Coronary artery (tissue), 2 donors: Measurements from ENCODE around the gene FGD2.
A peak's percentile ranks its signal among the peaks of the same experiment; 100 is the strongest.

ENCODE experiments used
- DNase-seq: peaks from one replicate; pipeline ENCODE4 v3.0.0-alpha.2; 2017; ENCODE audit warnings: low spot score
- H3K27ac ChIP-seq, 2 donors: fragments of 200-600 bp; sonication (generic); one replicate each; pipeline ENCODE4 v1.5.1; 2016 to 2019
- H3K4me3 ChIP-seq: fragments of 200-600 bp; sonication (generic); 2 replicates; pipeline ENCODE4 v1.5.1; 2016; ENCODE audit warnings: mild to moderate bottlenecking, moderate library complexity
- TF ChIP-seq, protein P1 (sequence below): fragments of 200-600 bp; sonication (generic); IDR thresholded peaks from one replicate; pipeline ENCODE4 v1.5.1; 2019; ENCODE audit warnings: antibody characterized with exemption

The FGD2 gene

DNA sequence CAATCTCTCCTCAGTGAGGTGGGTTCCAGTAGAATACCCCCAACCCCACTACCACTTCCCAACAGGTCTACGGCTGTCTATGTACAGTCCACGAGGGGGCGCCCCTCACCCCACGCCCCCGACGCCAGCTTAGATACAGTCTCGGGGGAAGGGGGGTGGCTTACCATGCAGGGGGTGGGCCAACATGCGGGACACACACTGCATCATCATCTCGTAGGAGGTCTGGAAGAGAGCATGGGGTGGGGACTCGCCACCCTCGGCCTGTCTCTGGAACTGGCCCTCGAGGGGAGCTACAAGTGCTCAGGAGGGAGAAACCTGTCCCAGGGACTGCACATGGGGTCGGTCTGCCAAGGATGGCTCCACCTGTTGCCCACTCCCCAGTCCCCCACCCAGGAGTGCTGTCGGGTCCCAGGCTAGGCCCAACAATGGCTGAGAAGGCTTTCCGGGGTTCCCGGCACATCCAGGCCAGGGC is 27.9 kb upstream of the FGD2 start:
- DNase-seq: no peak
- H3K27ac ChIP-seq: no peak overlapping the region

DNA sequence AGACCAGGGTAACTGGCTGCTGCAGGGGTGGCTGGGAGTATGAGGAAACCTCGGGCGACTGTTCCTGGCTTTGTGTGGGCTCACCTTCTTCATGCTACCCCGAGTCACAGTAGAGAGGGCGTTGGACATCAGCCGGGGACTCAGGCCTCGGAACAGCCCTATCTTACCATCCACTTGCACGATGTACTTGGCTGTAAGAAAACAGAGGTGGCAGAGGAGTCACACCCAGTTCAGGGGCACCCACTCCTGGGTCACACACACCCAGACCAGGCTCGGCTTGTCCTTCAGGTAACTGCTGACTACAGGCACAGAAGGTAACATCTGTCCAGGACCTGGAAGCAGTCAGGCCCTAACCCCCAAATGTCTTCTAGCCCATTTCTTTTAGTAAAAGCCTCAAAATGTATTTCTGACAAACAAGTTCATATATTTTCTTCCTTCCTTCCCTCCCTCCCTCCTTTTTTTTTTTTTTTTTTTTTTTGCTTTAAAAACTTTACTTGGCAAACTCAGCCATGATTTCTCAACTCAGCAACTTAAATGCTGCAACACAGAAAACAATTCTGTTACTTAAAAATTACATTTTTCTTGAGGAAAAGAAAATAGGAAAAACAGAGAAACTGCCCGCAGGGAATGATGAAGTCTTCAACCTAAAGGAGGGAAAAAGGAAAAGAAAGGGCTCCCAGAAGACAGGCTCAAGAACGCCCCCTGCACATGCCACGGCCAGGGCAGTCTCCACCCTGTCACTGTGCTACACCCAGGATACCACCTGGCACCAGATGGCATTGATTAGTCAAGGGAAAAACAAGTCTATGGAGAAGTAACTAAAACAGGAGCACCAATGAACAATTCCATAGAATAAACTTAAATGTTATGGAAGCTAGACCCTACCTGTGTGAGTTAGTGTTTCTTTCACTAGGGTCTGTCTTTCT is 26.8 kb upstream of the FGD2 start:
- no peak for DNase-seq
- H3K4me3 ChIP-seq: no peak overlapping the region
- peak overlapping the region in 1 of 2 donors; percentile 5 for H3K27ac ChIP-seq
- TF ChIP-seq, protein P1, sequence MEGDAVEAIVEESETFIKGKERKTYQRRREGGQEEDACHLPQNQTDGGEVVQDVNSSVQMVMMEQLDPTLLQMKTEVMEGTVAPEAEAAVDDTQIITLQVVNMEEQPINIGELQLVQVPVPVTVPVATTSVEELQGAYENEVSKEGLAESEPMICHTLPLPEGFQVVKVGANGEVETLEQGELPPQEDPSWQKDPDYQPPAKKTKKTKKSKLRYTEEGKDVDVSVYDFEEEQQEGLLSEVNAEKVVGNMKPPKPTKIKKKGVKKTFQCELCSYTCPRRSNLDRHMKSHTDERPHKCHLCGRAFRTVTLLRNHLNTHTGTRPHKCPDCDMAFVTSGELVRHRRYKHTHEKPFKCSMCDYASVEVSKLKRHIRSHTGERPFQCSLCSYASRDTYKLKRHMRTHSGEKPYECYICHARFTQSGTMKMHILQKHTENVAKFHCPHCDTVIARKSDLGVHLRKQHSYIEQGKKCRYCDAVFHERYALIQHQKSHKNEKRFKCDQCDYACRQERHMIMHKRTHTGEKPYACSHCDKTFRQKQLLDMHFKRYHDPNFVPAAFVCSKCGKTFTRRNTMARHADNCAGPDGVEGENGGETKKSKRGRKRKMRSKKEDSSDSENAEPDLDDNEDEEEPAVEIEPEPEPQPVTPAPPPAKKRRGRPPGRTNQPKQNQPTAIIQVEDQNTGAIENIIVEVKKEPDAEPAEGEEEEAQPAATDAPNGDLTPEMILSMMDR: no peak

More for the DNA sequence above, 27.9 kb upstream of the FGD2 start:
- TF ChIP-seq, protein P1: peak; percentile 34
- H3K4me3 ChIP-seq: no peak overlapping the region

DNA sequence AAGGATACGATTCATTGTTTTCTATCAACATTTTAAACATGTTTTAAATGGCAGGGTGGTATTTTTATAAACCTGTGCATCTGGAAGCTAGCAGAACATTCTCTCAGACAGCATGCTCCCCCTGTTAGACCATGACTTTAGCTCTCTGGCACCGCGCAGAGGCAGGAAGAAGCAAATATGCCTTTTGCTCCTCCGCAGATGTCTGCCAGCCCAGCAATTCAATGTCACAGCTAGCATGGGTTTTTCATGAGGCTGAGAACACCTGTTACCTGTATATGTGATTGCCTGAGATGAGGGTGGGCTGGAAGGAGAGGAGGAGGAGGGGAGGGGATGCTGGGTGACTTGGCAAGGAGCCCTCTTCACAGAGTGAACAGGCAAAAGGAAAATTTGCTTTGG is 26.1 kb upstream of the FGD2 start:
- no peak for DNase-seq
- TF ChIP-seq, protein P1: peak; percentile 43
- no peak overlapping the region for H3K4me3 ChIP-seq
- no peak overlapping the region for H3K27ac ChIP-seq

DNA sequence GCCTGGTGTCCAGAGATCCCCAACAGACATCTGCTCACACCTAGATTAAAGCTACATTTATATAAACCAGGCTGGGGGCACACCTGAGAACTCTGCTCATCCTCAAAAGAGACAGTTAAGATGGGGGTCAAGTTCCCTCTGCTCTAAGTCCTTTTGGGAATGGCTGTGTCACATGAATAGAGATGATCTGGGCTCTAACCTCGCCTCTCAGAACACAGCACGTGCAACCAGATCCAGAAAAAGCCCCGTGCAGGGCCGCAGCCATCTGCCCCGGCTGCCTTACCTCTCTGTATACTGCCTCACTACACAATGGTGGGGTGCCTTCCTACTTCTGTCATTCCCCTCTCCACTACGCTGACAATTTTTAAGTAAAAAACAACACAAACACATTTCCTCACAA is 25.3 kb upstream of the FGD2 start:
- TF ChIP-seq, protein P1: no peak
- DNase-seq: no peak
- Histone ChIP-seq H3K4me3 (no peak overlapping the region), H3K27ac (peak overlapping the region in 1 of 2 donors; percentile 16)

DNA sequence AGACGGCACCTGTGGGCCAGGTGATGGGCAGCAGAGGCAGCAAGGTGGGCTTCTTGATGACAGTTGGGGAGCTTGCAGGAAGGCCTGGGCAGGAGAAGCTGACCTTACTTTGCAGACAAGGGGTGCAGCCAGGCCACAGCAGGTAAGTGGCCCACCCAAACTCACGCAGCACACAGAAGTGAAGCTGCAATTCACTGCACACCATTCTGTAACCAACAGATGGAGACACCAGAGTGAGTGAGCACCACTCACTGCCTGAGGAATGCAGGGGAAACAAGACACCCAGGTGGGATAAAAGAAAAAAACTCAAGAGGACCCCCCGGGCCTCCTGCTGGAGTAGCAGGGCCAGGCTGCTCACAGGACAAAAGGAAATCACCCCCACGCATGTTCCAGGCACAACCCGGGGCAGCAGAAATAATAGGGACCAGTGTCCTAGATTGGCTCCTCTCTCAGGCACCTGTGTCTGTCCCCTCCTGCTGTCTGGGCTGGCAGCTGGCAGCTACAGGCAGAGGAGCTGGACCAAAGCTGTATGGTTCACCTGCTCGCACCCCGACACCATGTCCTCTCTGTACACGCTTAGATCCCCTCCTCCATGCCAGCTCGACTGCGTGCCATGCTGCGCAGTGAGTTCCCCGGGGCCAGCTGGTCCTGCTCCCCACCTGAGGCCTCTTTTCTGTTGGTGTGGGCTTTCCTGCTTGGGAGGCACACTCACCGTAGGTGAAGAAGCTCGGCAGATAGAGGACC is 24.4 kb upstream of the FGD2 start:
- no peak for DNase-seq
- TF ChIP-seq, protein P1: no peak
- H3K4me3 ChIP-seq: no peak overlapping the region
- H3K27ac ChIP-seq: no peak overlapping the region

DNA sequence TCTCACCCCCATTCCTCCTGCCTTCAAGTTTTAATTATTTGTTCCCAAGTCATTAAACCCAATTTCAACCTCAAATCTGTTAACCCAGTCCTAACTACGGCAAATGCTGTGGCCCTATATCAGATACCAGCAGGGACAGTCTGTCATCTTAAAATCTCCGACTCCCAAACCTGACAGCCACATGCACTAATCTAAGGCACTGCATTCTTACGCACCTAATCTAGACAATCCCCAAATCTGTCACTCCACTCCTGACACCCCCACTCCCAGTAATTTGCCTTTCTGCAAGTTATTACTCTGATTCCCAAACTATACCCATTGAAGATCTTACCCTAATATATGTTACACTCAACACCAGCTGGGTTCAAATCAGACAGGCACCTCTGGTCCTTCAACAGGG is 21.9 kb upstream of the FGD2 start:
- DNase-seq: no peak
- Histone ChIP-seq H3K4me3 (peak overlapping the region; percentile 100), H3K27ac (no peak overlapping the region)
- TF ChIP-seq, protein P1: no peak
